ENCODE measurements around the gene CORO1C.

The CORO1C gene

GRCh38 chr12:108635201-108635996 is 95.9 kb downstream of the CORO1C start:
- Histone ChIP-seq H3K27ac (ENCODE audit: low read length) (peak overlapping the region; percentile 95), H4K20me1 (ENCODE audit: insufficient read depth, low read length) (no peaks in the 10 kb centered on the region), H3K9me3 (ENCODE audit: insufficient read depth, low read length, severe bottlenecking) (no peaks in the 10 kb centered on the region), H3K9ac (ENCODE audit: low read depth, low read length) (peak overlapping the region; percentile 86), H2AFZ (ENCODE audit: low read depth, low read length) (peak overlapping the region; percentile 26; the same call in 1 of the 2 replicates), H3K4me1 (ENCODE audit: insufficient read depth, low read length) (peaks cover 91% of the 10 kb centered on the region), H3K27me3 (ENCODE audit: insufficient read depth, low read length, poor library complexity) (no peaks in the 10 kb centered on the region), H3K4me3 (ENCODE audit: low read depth in 1 of 2, low read length in 2 of 2) (peak overlapping the region in 1 of 2 experiments; percentile 59; a peak in 2 of 4 replicates), H3K36me3 (ENCODE audit: insufficient read depth, low read length) (no peaks in the 10 kb centered on the region; the same call in none of the 2 replicates), H3K4me2 (ENCODE audit: insufficient read depth, low read length) (peak overlapping the region; percentile 78), H3K79me2 (ENCODE audit: insufficient read depth, low read length) (peaks cover 39% of the 10 kb centered on the region)
- ATAC-seq (ENCODE audit: insufficient read depth, low read depth) (peak; percentile 47), DNase-seq (peak; percentile 83)
- TF ChIP-seq CTCF (IDR thresholded peaks at IDR 0.05; ENCODE audit: borderline replicate concordance, extremely low read depth, low read length, poor library complexity, severe bottlenecking) (peak; percentile 8), EZH2 (IDR thresholded peaks at IDR 0.05; ENCODE audit: borderline replicate concordance, low read depth, low read length, severe bottlenecking) (no peak)

- peak overlapping the region; percentile 95 for H3K27ac ChIP-seq (ENCODE audit: low read length)
Measured at GRCh38 chr12:108634341-108634751, 97.0 kb downstream of the CORO1C start.

GRCh38 chr12:108633534-108634248 is 97.6 kb downstream of the CORO1C start, which contains the start of gene SELPLG:
SELPLG (minus strand) TSS chr12:108633894; CDS start chr12:108624307, 9,587 bp downstream.
- no peaks in the 10 kb centered on the region for H3K9me3 ChIP-seq (ENCODE audit: insufficient read depth, low read length, severe bottlenecking)
- peak; percentile 90 for DNase-seq
- peak within 1 kb of the TSS; percentile 18 to 59 for H3K4me3 ChIP-seq (ENCODE audit: low read depth in 1 of 2, low read length in 2 of 2)
- peak; percentile 58 for ATAC-seq (ENCODE audit: insufficient read depth, low read depth)
- H3K36me3 ChIP-seq (ENCODE audit: insufficient read depth, low read length), result peaks cover 4% of the 10 kb centered on the region; the same call in 1 of the 2 replicates
- TF ChIP-seq CTCF (IDR thresholded peaks at IDR 0.05; ENCODE audit: borderline replicate concordance, extremely low read depth, low read length, poor library complexity, severe bottlenecking), result peak; percentile 62
- no peak for TF ChIP-seq EZH2 (IDR thresholded peaks at IDR 0.05; ENCODE audit: borderline replicate concordance, low read depth, low read length, severe bottlenecking)
- H4K20me1 ChIP-seq (ENCODE audit: insufficient read depth, low read length), result no peaks in the 10 kb centered on the region
- no peaks in the 10 kb centered on the region for H3K27me3 ChIP-seq (ENCODE audit: insufficient read depth, low read length, poor library complexity)
- peak within 1 kb of the TSS; percentile 95 for H3K27ac ChIP-seq (ENCODE audit: low read length)
- peak within 1 kb of the TSS; percentile 86 for H3K9ac ChIP-seq (ENCODE audit: low read depth, low read length)
- H3K4me2 ChIP-seq (ENCODE audit: insufficient read depth, low read length), result peak within 1 kb of the TSS; percentile 78
- H3K79me2 ChIP-seq (ENCODE audit: insufficient read depth, low read length), result peaks cover 56% of the 10 kb centered on the region
- H3K4me1 ChIP-seq (ENCODE audit: insufficient read depth, low read length), result peaks cover 100% of the 10 kb centered on the region
- H2AFZ ChIP-seq (ENCODE audit: low read depth, low read length), result peak within 1 kb of the TSS; percentile 48

More at GRCh38 chr12:108634341-108634751, 97.0 kb downstream of the CORO1C start:
- Histone ChIP-seq H3K4me3 (ENCODE audit: low read depth in 1 of 2, low read length in 2 of 2) (peak overlapping the region in 1 of 2 experiments; percentile 59; a peak in 2 of 4 replicates), H3K79me2 (ENCODE audit: insufficient read depth, low read length) (peaks cover 49% of the 10 kb centered on the region), H3K9ac (ENCODE audit: low read depth, low read length) (peak overlapping the region; percentile 86), H3K4me2 (ENCODE audit: insufficient read depth, low read length) (peak overlapping the region; percentile 78), H2AFZ (ENCODE audit: low read depth, low read length) (peak overlapping the region; percentile 48; the same call in 1 of the 2 replicates), H3K4me1 (ENCODE audit: insufficient read depth, low read length) (peaks cover 100% of the 10 kb centered on the region), H3K9me3 (ENCODE audit: insufficient read depth, low read length, severe bottlenecking) (no peaks in the 10 kb centered on the region), H3K36me3 (ENCODE audit: insufficient read depth, low read length) (peaks cover 4% of the 10 kb centered on the region; the same call in 1 of the 2 replicates), H4K20me1 (ENCODE audit: insufficient read depth, low read length) (no peaks in the 10 kb centered on the region), H3K27me3 (ENCODE audit: insufficient read depth, low read length, poor library complexity) (no peaks in the 10 kb centered on the region)
- TF ChIP-seq EZH2 (IDR thresholded peaks at IDR 0.05; ENCODE audit: borderline replicate concordance, low read depth, low read length, severe bottlenecking) (no peak), CTCF (IDR thresholded peaks at IDR 0.05; ENCODE audit: borderline replicate concordance, extremely low read depth, low read length, poor library complexity, severe bottlenecking) (peak; percentile 52)
- ATAC-seq (ENCODE audit: insufficient read depth, low read depth) (peak; percentile 42), DNase-seq (peak; percentile 91)

Data from DND-41 (cell line).